ENCODE data around the gene ENPP3.
"Not testable (repeated sequence)": the region's sequence is repeated elsewhere in the genome, so short reads cannot be mapped to it uniquely, and the experiment has no call there.

The ENPP3 gene

GRCh38 chr6:131740161-131740560, 103.1 kb downstream of the ENPP3 start:
- DNase-seq, result no peak

GRCh38 chr6:131741688-131742393, 104.7 kb downstream of the ENPP3 start:
- DNase-seq, result no peak

GRCh38 chr6:131744432-131745287, 107.6 kb downstream of the ENPP3 start:
- no peak for DNase-seq

GRCh38 chr6:131745476-131745875, 108.4 kb downstream of the ENPP3 start:
- no peak for DNase-seq

- no peak for DNase-seq
These were observed 110.8 kb downstream of the ENPP3 start for GRCh38 chr6:131747821-131748353.

GRCh38 chr6:131749023-131749422, 111.9 kb downstream of the ENPP3 start:
- DNase-seq, result no peak

- DNase-seq, result not testable (repeated sequence)
These were observed 114.1 kb downstream of the ENPP3 start for GRCh38 chr6:131751012-131751715.

GRCh38 chr6:131754088-131754487, 117.0 kb downstream of the ENPP3 start:
- DNase-seq, result no peak

- no peak for DNase-seq
These were observed 117.8 kb downstream of the ENPP3 start for GRCh38 chr6:131754715-131755567.

- DNase-seq, result no peak
These were observed 118.5 kb downstream of the ENPP3 start for GRCh38 chr6:131755597-131755996.

- no peak for DNase-seq
These were observed 118.9 kb downstream of the ENPP3 start for GRCh38 chr6:131756039-131756438.

- no peak for DNase-seq
These were observed 121.8 kb downstream of the ENPP3 start for GRCh38 chr6:131758920-131759319.

GRCh38 chr6:131761060-131761761, 124.1 kb downstream of the ENPP3 start:
- DNase-seq, result no peak

- DNase-seq, result no peak
These were observed 124.6 kb downstream of the ENPP3 start for GRCh38 chr6:131761762-131762067.

- DNase-seq, result no peak
These were observed 125.9 kb downstream of the ENPP3 start for GRCh38 chr6:131762984-131763383.

- DNase-seq, result no peak
These were observed 126.6 kb downstream of the ENPP3 start for GRCh38 chr6:131763749-131764148.

GRCh38 chr6:131764350-131764749, 127.2 kb downstream of the ENPP3 start:
- no peak for DNase-seq

GRCh38 chr6:131765081-131765803, 128.1 kb downstream of the ENPP3 start:
- no peak for DNase-seq

GRCh38 chr6:131765804-131766135, 128.7 kb downstream of the ENPP3 start:
- no peak for DNase-seq

GRCh38 chr6:131766631-131767030, 129.5 kb downstream of the ENPP3 start:
- no peak for DNase-seq

GRCh38 chr6:131768964-131769363, 131.9 kb downstream of the ENPP3 start:
- no peak for DNase-seq

Data from activated CD4-positive, CD25-positive, alpha-beta regulatory T cell (primary cell).